ENCODE measurements around the gene SERAC1. TPM values are rescaled to one million over a fixed set of nuclear protein-coding genes. Genes with fewer than 3 reads are reported as not detected.

SERAC1 gene
- total RNA-seq, 1 donor from 2014 or later: 8.0 TPM

DNA sequence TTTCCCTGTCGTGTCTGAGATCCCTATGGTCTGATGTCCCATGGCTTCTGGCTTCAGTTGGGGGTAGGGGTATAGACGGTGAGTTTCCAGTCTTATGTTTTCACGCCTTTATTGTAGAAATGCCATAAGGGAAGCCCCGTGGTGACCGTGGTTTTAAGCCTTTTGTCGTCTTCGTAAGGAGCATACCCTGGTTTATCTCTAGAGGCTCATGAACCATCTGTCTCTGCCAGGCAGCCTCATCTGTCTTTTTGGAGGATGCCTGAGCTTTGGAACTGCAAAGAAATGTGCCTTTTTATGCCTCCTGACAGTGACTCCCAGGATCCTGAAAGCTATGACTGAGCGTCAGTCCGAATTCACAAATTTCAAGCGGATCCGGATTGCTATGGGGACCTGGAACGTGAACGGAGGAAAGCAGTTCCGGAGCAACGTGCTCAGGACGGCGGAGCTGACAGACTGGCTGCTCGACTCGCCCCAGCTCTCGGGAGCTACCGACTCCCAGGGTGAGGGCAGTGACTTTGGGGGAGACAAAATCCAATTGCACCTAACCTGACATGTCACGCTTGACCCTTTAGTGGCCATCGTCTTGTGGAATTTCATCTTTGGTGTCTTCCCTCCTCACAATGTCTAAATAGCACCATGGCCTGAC, 101.8 kb downstream of the SERAC1 start:
- H3K27ac Mint-ChIP-seq: no peak overlapping the region
- peaks cover 40% of the 10 kb centered on the region for H3K4me1 Mint-ChIP-seq (ENCODE audit: low read depth)

DNA sequence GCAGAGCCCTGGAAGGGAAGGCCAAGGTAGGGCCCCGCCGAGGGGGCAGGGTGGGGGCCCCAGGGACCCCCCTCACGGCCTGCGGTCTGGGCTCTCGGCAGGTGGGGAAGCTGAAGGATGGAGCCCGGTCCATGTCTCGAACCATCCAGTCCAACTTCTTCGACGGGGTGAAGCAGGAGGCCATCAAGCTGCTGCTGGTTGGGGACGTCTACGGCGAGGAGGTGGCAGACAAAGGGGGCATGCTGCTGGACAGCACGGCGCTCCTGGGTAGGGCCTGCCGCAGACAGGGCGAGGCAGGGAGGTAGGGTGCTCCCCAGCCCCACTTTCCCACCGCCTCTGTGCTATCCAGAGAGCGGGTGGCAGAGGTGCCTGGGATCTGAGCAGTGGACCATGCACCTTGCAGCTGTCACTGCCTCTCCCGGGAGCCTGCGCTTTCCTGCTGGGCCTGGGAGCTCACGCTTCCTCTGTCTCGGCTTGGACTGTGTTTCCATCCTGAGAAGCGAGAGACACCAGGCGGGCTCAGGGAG, 103.3 kb downstream of the SERAC1 start:
- H3K4me3 Mint-ChIP-seq: no peak overlapping the region
- DNase-seq (ENCODE audit: low spot score): no peak
- intact Hi-C loops (cut with micrococcal nuclease): no loop called here
- peaks cover 39% of the 10 kb centered on the region for H3K4me1 Mint-ChIP-seq (ENCODE audit: low read depth)
- H3K27me3 Mint-ChIP-seq (ENCODE audit: insufficient read depth): no peaks in the 10 kb centered on the region
- H3K27ac Mint-ChIP-seq: no peak overlapping the region
- H3K36me3 Mint-ChIP-seq (ENCODE audit: low read depth): peaks cover 28% of the 10 kb centered on the region
- no peaks in the 10 kb centered on the region for H3K9me3 Mint-ChIP-seq

More for the DNA sequence above, 101.8 kb downstream of the SERAC1 start:
- no peak overlapping the region for H3K4me3 Mint-ChIP-seq
- H3K27me3 Mint-ChIP-seq (ENCODE audit: insufficient read depth): no peaks in the 10 kb centered on the region
- peaks cover 37% of the 10 kb centered on the region for H3K36me3 Mint-ChIP-seq (ENCODE audit: low read depth)
- intact Hi-C loops (cut with micrococcal nuclease): no loop called here
- H3K9me3 Mint-ChIP-seq: no peaks in the 10 kb centered on the region
- DNase-seq (ENCODE audit: low spot score): no peak

DNA sequence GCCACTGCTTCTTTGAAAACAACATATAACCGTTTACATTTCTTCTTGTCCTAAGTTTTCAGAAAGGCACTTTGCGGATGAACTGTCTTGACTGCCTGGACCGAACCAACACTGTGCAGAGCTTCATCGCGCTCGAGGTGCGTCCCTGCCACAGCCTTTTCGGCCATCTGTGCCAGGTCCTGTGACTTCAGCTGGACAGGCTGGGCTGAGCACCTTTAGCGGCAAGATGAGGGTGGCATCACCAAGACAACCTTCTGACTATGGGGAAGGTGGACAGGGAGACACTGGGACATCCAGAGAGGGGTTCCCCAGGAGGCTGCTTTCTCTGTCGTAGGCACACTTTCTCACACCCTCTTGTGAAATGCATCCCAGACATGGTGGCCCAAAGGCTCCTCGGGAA, 104.3 kb downstream of the SERAC1 start:
- peaks cover 17% of the 10 kb centered on the region for H3K36me3 Mint-ChIP-seq (ENCODE audit: low read depth)
- no peak overlapping the region for H3K4me3 Mint-ChIP-seq
- no peaks in the 10 kb centered on the region for H3K27me3 Mint-ChIP-seq (ENCODE audit: insufficient read depth)
- intact Hi-C loops (cut with micrococcal nuclease): no loop called here
- H3K27ac Mint-ChIP-seq: no peak overlapping the region
- H3K4me1 Mint-ChIP-seq (ENCODE audit: low read depth): peaks cover 32% of the 10 kb centered on the region
- DNase-seq (ENCODE audit: low spot score): no peak
- H3K9me3 Mint-ChIP-seq: no peaks in the 10 kb centered on the region

DNA sequence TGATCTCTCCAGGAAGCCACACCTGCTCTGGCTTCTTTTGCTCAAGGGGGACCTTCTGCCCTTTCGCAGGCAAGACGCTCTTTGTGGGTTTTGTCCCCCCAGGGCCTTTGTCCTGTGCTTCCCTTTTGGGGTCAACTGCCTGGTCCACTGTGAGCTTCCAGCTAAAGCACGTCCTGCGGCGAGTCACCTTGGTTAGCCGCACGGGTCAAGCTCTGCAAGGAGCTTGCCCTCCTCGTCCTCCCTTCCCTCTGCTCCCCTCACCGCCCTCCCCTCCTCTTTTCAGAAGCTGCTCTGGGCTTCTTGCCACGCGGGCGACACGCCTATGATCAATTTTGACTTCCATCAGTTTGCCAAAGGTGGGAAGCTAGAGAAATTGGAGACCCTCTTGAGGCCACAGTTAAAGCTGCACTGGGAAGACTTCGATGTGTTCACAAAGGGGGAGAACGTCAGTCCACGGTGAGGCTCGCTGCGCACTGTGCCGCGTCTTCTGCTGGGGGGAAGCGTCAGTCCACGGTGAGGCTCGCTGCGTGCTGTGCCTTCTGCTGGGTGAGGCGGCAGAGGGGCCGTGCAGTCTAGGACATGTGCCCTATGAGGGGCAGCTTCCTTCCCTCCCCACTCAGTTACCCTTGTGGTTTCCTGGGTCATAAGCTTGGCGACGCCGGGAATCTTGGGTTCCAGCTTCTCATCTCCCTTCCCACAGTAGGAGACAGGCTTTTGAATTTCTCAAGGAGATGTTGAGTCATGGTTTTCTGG, 106.2 kb downstream of the SERAC1 start:
- intact Hi-C loops (cut with micrococcal nuclease): no loop called here
- Mint-ChIP-seq H3K36me3 (ENCODE audit: low read depth) (peaks cover 19% of the 10 kb centered on the region), H3K4me1 (ENCODE audit: low read depth) (peaks cover 34% of the 10 kb centered on the region)

DNA sequence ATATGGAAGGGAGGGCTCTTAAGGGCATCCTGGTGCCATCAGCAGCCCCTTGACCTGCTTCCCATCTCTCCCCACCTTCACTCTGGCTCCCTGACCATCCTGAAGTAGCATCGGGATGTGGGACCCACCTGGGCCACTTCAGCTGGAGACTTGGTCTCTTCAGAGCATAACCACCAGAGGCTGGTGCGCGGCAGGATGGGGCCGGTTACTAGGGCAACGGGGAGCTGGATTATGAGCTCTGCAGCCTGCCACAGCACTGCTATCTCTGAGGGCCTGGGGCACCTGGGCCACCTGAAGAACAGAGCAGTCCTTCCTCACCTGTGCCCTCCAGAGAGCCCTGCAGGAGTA, 106.7 kb downstream of the SERAC1 start:
- peaks cover 16% of the 10 kb centered on the region for H3K36me3 Mint-ChIP-seq (ENCODE audit: low read depth)
- H3K9me3 Mint-ChIP-seq: no peaks in the 10 kb centered on the region
- H3K27ac Mint-ChIP-seq: no peak overlapping the region
- intact Hi-C loops (cut with micrococcal nuclease): no loop called here
- DNase-seq (ENCODE audit: low spot score): no peak
- H3K27me3 Mint-ChIP-seq (ENCODE audit: insufficient read depth): no peaks in the 10 kb centered on the region
- H3K4me1 Mint-ChIP-seq (ENCODE audit: low read depth): peaks cover 35% of the 10 kb centered on the region
- H3K4me3 Mint-ChIP-seq: no peak overlapping the region

More for the DNA sequence above, 106.2 kb downstream of the SERAC1 start:
- DNase-seq (ENCODE audit: low spot score): no peak
- no peak overlapping the region for H3K27ac Mint-ChIP-seq
- H3K27me3 Mint-ChIP-seq (ENCODE audit: insufficient read depth): no peaks in the 10 kb centered on the region
- H3K9me3 Mint-ChIP-seq: no peaks in the 10 kb centered on the region
- no peak overlapping the region for H3K4me3 Mint-ChIP-seq

DNA sequence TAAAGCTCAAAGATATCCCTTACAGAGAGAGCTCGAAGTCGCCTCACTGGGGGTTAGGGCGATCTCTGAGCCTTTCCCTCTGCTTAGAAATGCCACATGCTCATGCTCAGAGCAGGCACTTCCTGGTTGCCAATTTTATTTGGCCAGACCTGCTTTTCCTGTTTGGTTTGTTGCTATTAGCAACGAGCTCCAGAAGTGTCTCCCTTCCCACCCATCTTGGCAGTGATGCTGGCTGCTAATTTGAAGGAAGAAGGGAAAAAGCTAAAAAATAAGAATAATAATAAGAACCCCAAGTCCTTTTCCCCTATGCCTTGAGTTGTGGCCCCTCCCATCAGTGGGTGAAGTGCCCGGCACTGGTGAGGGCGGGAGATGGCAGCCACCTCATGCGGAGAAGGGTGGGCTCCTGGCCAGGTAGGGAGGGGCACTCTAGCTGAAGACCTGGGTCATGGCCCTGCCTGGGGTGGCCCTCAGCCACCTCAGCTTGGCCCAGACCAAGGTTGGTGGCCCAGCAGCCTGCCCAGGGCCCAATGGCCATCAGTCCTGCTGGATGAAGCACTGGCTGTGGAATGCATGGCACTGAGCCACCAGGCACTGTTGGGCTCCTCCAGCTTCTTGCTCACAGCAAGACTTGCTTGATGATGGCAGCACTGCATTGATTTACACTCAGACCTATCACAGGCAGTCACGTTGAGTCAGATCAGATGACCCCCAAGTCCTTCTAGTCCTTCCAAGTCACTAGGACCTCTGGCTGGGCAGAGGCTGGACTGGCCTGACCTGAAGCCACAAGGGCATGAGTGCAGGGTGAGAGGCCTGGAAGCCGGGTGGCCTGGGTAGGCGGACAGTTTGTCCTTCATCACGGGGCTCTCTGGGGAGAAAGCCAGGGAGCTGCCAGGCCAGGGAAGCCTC, 107.4 kb downstream of the SERAC1 start:
- peaks cover 41% of the 10 kb centered on the region for H3K4me1 Mint-ChIP-seq (ENCODE audit: low read depth)
- H3K4me3 Mint-ChIP-seq: no peak overlapping the region
- H3K27ac Mint-ChIP-seq: no peak overlapping the region
- intact Hi-C loops (cut with micrococcal nuclease): no loop called here
- H3K9me3 Mint-ChIP-seq: no peaks in the 10 kb centered on the region
- no peak for DNase-seq (ENCODE audit: low spot score)
- no peaks in the 10 kb centered on the region for H3K27me3 Mint-ChIP-seq (ENCODE audit: insufficient read depth)
- peaks cover 14% of the 10 kb centered on the region for H3K36me3 Mint-ChIP-seq (ENCODE audit: low read depth)

Other genes with a start within 250 kb of the SERAC1 start
- 29.0 and 31.2 TPM in 2 replicates for gene SYNJ2, start 186.4 kb downstream of the SERAC1 start, total RNA-seq
- gene GTF2H5, start 88 bp upstream of the SERAC1 start, total RNA-seq: 30.1 and 30.4 TPM in 2 replicates
- gene TULP4, start 144.2 kb upstream of the SERAC1 start, total RNA-seq: 21.9 and 26.5 TPM in 2 replicates

Data from activated T-helper 1 cell treated with anti-CD3 and anti-CD28 coated beads, Interleukin-12 subunit alpha, Interleukin-12 subunit beta, Interleukin-2, Interleukin-4 antibody, amounts not matched to agents 30 ng/mL and 10 ng/mL and 1 ng/mL, durations not matched to agents 14 hours and 24 hours and 36 hours (primary cell).